Measurements from ENCODE around the gene HNRNPU.
A peak's percentile ranks its signal among the peaks of the same experiment; 100 is the strongest.

The HNRNPU gene

GRCh38 chr1:244864253-244865027, at the start of gene HNRNPU:
TSS of gene HNRNPU (minus strand) at chr1:244864543. CDS start at chr1:244864307, 236 bp downstream.
- peak; percentile 95 to 99 for DNase-seq

GRCh38 chr1:244913806-244914205, 49.5 kb upstream of the HNRNPU start:
- no peak for DNase-seq

GRCh38 chr1:244904119-244904518, 39.8 kb upstream of the HNRNPU start:
- DNase-seq, result no peak

- DNase-seq, result no peak
These were observed 37.2 kb upstream of the HNRNPU start for GRCh38 chr1:244901400-244902015.

- DNase-seq, result no peak
These were observed 33.3 kb upstream of the HNRNPU start for GRCh38 chr1:244897476-244898254.

- no peak for DNase-seq
These were observed 32.2 kb upstream of the HNRNPU start for GRCh38 chr1:244896550-244896949.

GRCh38 chr1:244893836-244894235, 29.5 kb upstream of the HNRNPU start:
- no peak for DNase-seq

GRCh38 chr1:244887281-244887680, 22.9 kb upstream of the HNRNPU start:
- no peak for DNase-seq

GRCh38 chr1:244881552-244882280, 17.4 kb upstream of the HNRNPU start:
- no peak for DNase-seq

GRCh38 chr1:244878681-244879080, 14.3 kb upstream of the HNRNPU start:
- DNase-seq, result no peak

GRCh38 chr1:244876228-244876910, 12.0 kb upstream of the HNRNPU start:
- DNase-seq, result no peak

GRCh38 chr1:244874974-244875579, 10.7 kb upstream of the HNRNPU start:
- no peak for DNase-seq

- no peak for DNase-seq
These were observed 5.6 kb upstream of the HNRNPU start for GRCh38 chr1:244869950-244870349.

GRCh38 chr1:244869364-244869827, 5.1 kb upstream of the HNRNPU start:
- DNase-seq, result no peak

GRCh38 chr1:244868484-244869363, 4.4 kb upstream of the HNRNPU start:
- DNase-seq, result no peak

GRCh38 chr1:244866355-244866754, 2.0 kb upstream of the HNRNPU start:
- DNase-seq, result no peak

GRCh38 chr1:244865820-244866219, 1.5 kb upstream of the HNRNPU start:
- no peak for DNase-seq

GRCh38 chr1:244865028-244865371, 657 bp upstream of the HNRNPU start:
- DNase-seq, result peak; percentile 55 to 71

- DNase-seq, result no peak
These were observed 671 bp downstream of the HNRNPU start for GRCh38 chr1:244863491-244864252.

Measured in NCI-H446 (cell line).